ENCODE data around the gene MAGI3. TPM values are rescaled to one million over a fixed set of nuclear protein-coding genes. Genes with fewer than 3 reads are reported as not detected.

The MAGI3 gene
- total and polyA plus RNA-seq, 2 of the 13 experiments (the other 11 are each of a cell fraction or from before 2014, with no cell fraction given): 4.0 to 11.8 TPM

DNA sequence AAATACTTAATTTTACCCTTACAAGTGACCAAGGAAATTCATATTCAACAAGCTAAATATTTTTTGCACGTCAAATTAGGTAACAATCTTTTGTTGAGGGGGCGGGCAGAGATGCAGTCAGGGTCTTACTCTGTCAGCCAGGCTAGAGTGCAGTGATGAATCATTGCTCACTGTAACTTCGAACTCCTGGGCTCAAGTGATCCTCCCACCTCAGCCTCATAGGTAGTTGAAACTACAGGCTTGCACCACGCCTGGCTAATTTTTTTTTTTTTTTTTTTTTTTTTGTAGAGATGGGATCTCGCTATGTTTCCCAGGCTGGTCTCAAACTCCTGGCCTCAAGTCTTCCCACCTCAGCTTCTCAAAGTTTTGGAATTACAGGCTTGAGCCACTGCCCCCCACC, 342.5 kb downstream of the MAGI3 start:
- H3K36me3 ChIP-seq (replicated peaks in 1 of 2; ENCODE audit: control insufficient read depth in 1 of 2, insufficient read depth in 2 of 2, low read length in 2 of 2): peaks cover 0 to 13% of the 10 kb centered on the region in 2 experiments; a peak in 1 of 5 replicates
- no peak overlapping the region for H3K4me2 ChIP-seq (ENCODE audit: low read depth, low read length)
- BruUV-seq (replicated peaks): no TSS peak
- no peak for DNase-seq (ENCODE audit: low spot score)
- H3K79me2 ChIP-seq (ENCODE audit: insufficient read depth, low read length): no peaks in the 10 kb centered on the region
- no peaks in the 10 kb centered on the region for H3K9me3 ChIP-seq (ENCODE audit: low read length)
- no peak overlapping the region for H3K4me3 ChIP-seq (replicated peaks in 1 of 3; ENCODE audit: insufficient read depth in 1 of 3, low read depth in 2 of 3, low read length in 3 of 3)
- no peak for TF ChIP-seq ZNF563 (CRISPR knock-in tag; IDR thresholded peaks at IDR 0.05)
- TF ChIP-seq ESRRA (CRISPR knock-in tag; IDR thresholded peaks at IDR 0.05; ENCODE audit: low read depth): no peak
- no peak for TF ChIP-seq ATF7 (IDR thresholded peaks at IDR 0.05)
- TF ChIP-seq ATF7 (CRISPR knock-in tag; IDR thresholded peaks at IDR 0.05): no peak
- no peak for TF ChIP-seq GTF2F1 (IDR thresholded peaks at IDR 0.05; ENCODE audit: low read length)
- TF ChIP-seq ZNF138 (CRISPR knock-in tag; IDR thresholded peaks at IDR 0.05; ENCODE audit: low read depth): no peak
- TF ChIP-seq AKAP8 (CRISPR knock-in tag; IDR thresholded peaks at IDR 0.05): no peak
- no peak for TF ChIP-seq GATAD2A (CRISPR knock-in tag; IDR thresholded peaks at IDR 0.05)
- no peak for TF ChIP-seq HMGXB4 (CRISPR knock-in tag; IDR thresholded peaks at IDR 0.05; ENCODE audit: borderline replicate concordance in 1 of 2, low read depth in 1 of 2)
- no peak for TF ChIP-seq PHF5A (CRISPR knock-in tag; IDR thresholded peaks at IDR 0.05; ENCODE audit: low read depth, unreplicated experiment)
- no peak for TF ChIP-seq KAT2B (IDR thresholded peaks at IDR 0.05; ENCODE audit: borderline replicate concordance, low read depth, low read length)
- TF ChIP-seq, protein P1, sequence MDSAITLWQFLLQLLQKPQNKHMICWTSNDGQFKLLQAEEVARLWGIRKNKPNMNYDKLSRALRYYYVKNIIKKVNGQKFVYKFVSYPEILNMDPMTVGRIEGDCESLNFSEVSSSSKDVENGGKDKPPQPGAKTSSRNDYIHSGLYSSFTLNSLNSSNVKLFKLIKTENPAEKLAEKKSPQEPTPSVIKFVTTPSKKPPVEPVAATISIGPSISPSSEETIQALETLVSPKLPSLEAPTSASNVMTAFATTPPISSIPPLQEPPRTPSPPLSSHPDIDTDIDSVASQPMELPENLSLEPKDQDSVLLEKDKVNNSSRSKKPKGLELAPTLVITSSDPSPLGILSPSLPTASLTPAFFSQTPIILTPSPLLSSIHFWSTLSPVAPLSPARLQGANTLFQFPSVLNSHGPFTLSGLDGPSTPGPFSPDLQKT (CRISPR knock-in tag; IDR thresholded peaks at IDR 0.05; ENCODE audit: borderline replicate concordance): no peak
- TF ChIP-seq SP140L (CRISPR knock-in tag; IDR thresholded peaks at IDR 0.05; ENCODE audit: borderline replicate concordance): no peak
- TF ChIP-seq RFX5 (IDR thresholded peaks at IDR 0.05; ENCODE audit: low read depth, low read length): no peak
- TF ChIP-seq ZNF782 (CRISPR knock-in tag; IDR thresholded peaks at IDR 0.05; ENCODE audit: borderline replicate concordance): no peak
- TF ChIP-seq CEBPB (IDR thresholded peaks at IDR 0.05; ENCODE audit: borderline replicate concordance, low read depth, low read length): no peak
- TF ChIP-seq, protein P2, sequence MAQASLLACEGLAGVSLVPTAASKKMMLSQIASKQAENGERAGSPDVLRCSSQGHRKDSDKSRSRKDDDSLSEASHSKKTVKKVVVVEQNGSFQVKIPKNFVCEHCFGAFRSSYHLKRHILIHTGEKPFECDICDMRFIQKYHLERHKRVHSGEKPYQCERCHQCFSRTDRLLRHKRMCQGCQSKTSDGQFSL (CRISPR knock-in tag; IDR thresholded peaks at IDR 0.05): no peak
- no peak for TF ChIP-seq NCOR1 (IDR thresholded peaks at IDR 0.05; ENCODE audit: borderline replicate concordance, low read length)
- no peak for TF ChIP-seq ISL2 (CRISPR knock-in tag; IDR thresholded peaks at IDR 0.05)
- TF ChIP-seq STAG1 (CRISPR knock-in tag; IDR thresholded peaks at IDR 0.05): no peak
- TF ChIP-seq, protein P3, sequence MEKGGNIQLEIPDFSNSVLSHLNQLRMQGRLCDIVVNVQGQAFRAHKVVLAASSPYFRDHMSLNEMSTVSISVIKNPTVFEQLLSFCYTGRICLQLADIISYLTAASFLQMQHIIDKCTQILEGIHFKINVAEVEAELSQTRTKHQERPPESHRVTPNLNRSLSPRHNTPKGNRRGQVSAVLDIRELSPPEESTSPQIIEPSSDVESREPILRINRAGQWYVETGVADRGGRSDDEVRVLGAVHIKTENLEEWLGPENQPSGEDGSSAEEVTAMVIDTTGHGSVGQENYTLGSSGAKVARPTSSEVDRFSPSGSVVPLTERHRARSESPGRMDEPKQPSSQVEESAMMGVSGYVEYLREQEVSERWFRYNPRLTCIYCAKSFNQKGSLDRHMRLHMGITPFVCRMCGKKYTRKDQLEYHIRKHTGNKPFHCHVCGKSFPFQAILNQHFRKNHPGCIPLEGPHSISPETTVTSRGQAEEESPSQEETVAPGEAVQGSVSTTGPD (CRISPR knock-in tag; IDR thresholded peaks at IDR 0.05): no peak
- ChIA-PET CTCF (ENCODE audit: low intra/inter-chr PET ratio, low total read pairs) (no interaction called here), POLR2A (no interaction called here)
- H3K9ac ChIP-seq (ENCODE audit: insufficient read depth, low read depth, low read length): no peak overlapping the region
- no peak overlapping the region for H2AFZ ChIP-seq (ENCODE audit: low read length)
- intact Hi-C loops (cut with micrococcal nuclease; ENCODE audit: unreplicated experiment) (no loop called here), in situ Hi-C loops (cut with HindIII; ENCODE audit: extremely low pct_ligation_motif_present, low pct_unique_long_range_greater_than_20kb) (no loop called here)
- H3K27ac ChIP-seq (ENCODE audit: extremely low read length, insufficient read depth, low read length): no peak overlapping the region
- no peak for FAIRE-seq
- 92% methylated on average over 5 of the region's 5 CpGs for WGBS (ENCODE audit: low lambda C conversion rate)
- no peaks in the 10 kb centered on the region for H4K20me1 ChIP-seq (ENCODE audit: insufficient read depth, low read length)
- ATAC-seq: no peak
- H3K27me3 ChIP-seq (ENCODE audit: control insufficient read depth in 1 of 2, insufficient read depth in 2 of 2, low read length in 2 of 2): no peaks in the 10 kb centered on the region
- no peaks in the 10 kb centered on the region for H3K4me1 ChIP-seq (ENCODE audit: insufficient read depth, low read length)
